Activated CD8-positive, alpha-beta memory T cell treated with anti-CD3 and anti-CD28 coated beads for 36 hours (primary cell): ENCODE results near the gene IMPACT. TPM values are rescaled to one million over a fixed set of nuclear protein-coding genes. Genes with fewer than 3 reads are reported as not detected.

Experiments
- CTCF ChIA-PET: fragments of 350-600 bp; sonication (Branson Sonifier 250); formaldehyde crosslinking; loops from one replicate; lab custom pipeline; 2021; ENCODE audit warnings: antibody characterized with exemption; lab: Charles Lee
- POLR2A ChIA-PET: fragments of 350-600 bp; sonication (Branson Sonifier 250); formaldehyde crosslinking; loops from one replicate; lab custom pipeline; 2021; ENCODE audit warnings: antibody characterized with exemption; lab: Charles Lee
- total RNA-seq, 2 experiments: library from RNA; stranded (reverse); gene quantifications; one replicate each; pipeline ENCODE4 v1.2.3, GENCODE V29; 2021

Gene IMPACT
- total RNA-seq, 2 experiments from 2014 or later: 14.5 TPM

DNA sequence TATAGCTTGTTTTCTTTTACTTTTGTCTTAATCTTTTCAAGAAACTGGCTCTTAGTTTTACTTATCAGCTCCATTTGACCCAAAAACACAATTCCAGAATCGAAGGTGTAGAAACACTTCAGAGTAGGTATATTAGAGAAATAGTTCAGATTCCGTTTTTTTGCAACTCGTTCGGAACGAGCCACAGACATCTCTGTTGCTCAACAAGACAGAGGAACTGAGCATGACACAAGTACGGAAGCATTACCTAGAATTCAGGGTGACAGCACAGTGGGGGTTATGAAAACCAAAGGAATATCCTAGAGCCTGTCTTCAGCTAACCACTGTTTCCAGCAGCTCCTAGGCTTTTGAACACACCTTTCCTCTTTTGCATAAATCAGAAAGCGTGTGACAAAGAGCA lies 39.0 kb downstream of the IMPACT start:
- ChIA-PET POLR2A (no interaction called here), CTCF (no interaction called here)

DNA sequence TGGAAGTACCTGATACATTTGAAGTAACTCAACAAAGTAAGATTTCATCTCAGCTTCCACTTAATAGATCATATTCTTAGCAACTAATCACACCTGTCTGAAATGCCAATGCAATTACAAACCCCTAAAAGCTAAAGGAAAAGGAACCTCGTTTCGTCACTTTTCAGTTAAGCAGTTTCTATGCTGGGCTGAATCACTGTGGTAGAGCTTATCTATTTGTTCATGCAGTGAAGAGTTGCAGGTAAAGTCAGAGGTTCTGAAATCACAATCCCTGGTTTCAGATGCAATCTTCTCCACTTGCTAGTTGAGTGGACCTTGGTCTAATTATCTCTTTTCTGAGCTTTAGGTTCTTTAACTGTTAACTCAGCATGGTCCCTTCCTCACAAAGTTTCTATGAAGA lies 40.3 kb downstream of the IMPACT start:
- ChIA-PET POLR2A (no interaction called here), CTCF (no interaction called here)

DNA sequence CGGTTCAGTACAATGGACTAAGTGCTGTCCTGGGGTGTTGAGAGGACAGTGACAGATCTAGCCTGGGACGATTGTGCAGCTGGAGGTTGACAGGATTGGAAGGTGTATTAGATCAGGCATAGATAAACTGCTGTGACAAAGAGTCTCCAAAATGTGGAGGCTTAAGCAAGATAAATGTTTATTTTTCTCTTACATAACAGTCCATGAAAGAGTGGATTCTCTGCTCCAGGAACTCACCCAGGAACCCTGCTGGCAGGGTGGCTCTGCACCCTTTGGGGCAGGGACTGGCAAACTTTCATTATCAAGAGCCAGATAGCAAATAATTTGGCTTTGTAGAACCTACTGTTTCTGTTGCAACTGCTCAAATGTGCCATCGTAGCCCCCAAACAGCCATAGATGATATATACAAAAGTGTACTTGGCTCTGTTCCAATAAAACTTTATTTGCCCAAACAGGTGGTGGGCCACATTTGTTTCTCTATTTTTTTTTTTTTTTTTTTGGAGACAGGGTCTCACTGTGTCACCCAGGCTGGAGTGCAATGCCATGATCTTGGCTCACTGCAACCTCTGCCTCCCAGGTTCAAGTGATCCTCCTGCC lies 43.6 kb downstream of the IMPACT start:
- POLR2A ChIA-PET: no interaction called here
- CTCF ChIA-PET: no interaction called here

DNA sequence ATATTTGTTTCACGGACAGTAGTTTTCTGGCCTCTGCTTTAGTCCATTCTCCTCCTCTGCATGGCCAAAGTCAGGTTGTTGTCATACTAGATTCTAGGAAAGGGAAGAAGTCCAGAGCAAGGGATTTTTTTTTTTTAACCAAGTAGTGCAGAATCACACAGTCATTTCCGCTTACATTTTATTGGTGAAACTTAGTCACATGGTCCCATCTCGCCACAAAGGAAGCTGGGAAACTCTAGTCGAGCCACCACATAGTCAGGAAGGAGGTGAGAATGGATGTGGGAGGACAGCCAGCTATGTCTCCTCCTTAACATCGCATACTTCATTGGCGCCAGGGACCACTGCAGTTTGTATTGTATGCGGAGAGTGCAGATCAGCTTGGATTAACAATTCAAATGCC lies 44.3 kb downstream of the IMPACT start:
- CTCF ChIA-PET: no interaction called here

DNA sequence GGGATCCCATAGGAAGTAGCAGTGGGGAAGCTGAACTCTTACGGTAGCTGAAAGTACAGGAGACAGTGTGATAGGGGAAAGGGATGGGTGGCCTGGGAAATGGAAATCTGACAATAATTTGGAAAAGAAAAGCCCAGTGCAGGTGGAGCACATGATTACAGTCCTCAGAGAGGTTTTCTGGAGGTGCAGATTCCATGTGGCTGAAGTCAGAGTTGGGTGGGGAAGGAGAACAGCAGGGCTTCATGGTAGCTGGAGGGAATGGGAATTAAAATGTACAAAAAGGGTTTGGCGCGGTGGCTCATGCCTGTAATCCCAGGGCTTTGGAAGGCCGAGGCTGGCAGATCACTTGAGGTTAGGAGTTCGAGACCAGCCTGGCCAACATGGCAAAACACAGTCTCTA lies 46.1 kb downstream of the IMPACT start:
- ChIA-PET POLR2A (no interaction called here), CTCF (no interaction called here)

More for the DNA sequence above, 44.3 kb downstream of the IMPACT start:
- POLR2A ChIA-PET: no interaction called here

DNA sequence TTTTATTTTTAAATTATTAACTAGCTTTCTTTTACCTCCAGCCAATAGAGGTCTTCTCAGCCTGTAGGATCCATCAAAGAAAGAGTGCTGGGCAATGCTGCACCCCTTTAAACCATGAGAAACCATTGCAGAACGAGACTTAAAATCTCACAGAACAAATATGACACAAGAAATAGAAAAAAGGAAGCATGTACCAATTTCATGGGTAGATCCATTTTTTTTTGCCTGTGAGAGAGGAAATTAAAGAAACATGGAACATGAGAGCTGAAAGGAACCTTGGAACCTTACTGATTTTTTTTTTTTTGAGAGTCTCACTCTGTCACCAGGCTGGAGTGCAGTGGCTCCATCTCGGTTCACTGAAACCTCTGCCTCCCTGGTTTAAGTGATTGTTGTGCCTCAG lies 47.9 kb downstream of the IMPACT start:
- ChIA-PET POLR2A (no interaction called here), CTCF (interaction anchor here (2.0 kb wide), 1 partner anchor 13 kb away, joined by 6 read pairs; no protein-coding TSS in a partner anchor)

DNA sequence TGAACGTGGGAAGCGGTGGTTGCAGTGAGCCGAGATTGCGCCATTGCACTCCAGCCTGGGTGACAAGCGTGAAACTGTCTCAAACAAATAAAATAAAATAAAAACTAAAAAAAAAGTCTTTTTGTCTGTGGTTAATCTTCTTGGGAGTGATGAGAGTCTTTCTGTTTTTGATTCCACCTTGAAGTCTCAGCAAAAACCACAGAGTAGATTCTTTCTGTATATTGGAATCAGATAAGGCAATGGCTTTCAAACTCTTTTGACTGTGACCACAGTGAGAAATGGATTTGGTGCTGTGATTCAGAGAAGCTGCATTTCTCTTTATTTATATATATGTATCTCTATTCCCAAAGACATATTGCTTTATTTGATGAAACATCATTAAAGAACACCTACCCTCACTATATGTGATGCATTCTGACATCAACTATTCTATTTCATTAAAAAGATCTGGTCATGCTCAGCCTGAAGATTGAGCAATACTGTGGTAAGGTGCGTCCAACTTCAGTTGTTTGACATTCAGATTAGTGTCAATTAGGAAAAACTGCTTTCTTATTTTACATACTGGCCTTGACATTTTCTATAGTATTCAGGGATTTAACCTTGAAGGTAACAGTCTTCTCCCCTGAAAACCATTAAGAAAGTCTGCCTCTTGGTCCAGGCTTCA lies 49.6 kb downstream of the IMPACT start:
- ChIA-PET POLR2A (no interaction called here), CTCF (interaction anchor here (2.0 kb wide), 1 partner anchor 11 kb away, joined by 6 read pairs; no protein-coding TSS in a partner anchor)

DNA sequence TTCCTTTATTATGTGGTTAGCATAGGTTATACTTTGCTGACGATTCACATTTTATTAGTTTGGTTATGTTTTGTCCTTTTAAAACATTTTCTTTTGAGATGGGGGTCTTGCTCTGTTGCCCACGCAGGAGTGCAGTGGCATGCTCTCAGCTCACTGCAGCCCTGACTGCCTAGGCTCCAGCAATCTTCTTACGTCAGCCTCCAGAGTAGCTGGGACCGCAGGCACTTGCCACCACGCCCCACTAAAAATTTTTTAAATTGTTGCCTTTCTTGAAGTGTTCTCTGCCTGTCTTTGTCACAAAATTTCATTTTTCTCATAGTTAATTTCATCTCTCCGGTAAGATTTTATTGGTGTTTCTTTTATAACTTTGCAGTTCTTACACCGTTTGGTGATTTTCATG lies 52.9 kb downstream of the IMPACT start:
- ChIA-PET CTCF (no interaction called here), POLR2A (no interaction called here)

DNA sequence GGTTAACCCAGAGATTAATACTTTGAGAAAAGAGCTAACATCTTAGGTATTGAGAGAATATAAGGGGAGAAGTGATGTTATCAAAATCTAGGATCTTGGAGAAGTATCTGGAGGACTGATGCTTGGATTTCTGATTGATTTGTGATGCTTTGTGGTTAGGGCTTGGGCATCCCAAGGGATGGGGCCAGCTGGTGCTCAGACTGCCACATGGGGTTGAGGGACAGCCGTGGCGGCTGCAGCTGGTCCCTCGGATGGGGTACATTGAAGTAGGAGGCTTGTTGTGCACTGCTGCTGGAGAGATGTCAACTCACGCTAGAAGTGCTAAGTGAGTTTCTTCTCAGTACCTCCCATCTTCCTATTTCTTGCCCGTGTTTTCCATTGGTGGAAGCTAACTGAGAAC lies 56.4 kb downstream of the IMPACT start:
- POLR2A ChIA-PET: interaction anchor here (0.9 kb wide), 1 partner anchor 114 kb away, joined by 3 read pairs; no protein-coding TSS in a partner anchor

DNA sequence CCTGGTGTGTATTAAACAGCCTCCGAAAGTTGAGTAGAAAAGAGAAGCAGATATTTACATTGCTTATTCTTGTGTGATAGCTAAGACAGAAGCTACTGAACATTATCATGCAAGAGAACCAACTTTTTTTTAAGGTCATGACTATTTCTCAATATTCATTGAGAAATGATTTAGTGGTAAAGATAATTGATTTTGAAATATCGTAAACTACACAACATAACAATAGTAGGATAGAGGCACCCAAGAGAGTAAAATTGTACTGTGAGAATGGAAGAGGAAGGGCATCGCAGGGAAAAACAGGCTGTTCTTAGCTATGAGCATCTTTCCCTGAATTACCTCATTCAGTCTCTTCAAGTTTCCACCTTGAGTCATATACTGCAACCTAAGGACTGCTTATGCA lies 59.2 kb downstream of the IMPACT start:
- CTCF ChIA-PET: interaction anchor here (1.0 to 10.4 kb wide), 2 partner anchors 125 to 241 kb away, joined by 3 to 90 read pairs; no protein-coding TSS in a partner anchor

More for the DNA sequence above, 56.4 kb downstream of the IMPACT start:
- CTCF ChIA-PET: interaction anchor here (10.4 kb wide), 1 partner anchor 122 kb away, joined by 90 read pairs; no protein-coding TSS in a partner anchor

DNA sequence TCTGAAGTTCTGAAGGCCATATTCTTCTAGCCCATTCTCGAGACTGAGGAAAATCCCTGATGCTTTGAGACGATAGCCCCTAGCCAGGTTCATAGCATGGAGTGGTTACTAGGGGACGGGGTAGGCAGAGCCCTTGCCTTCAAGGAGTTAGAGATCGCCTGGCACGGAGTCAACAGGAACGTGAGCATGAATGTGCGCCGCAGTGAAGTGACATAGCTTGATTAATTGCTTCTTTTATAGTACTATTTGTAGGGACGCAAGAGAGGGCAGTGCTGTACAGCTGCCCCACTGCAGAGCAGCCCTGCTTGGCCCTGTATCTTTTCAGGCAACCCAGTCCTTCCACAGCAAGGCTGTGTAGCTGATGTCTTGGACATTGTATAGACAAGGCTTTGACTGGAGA lies 60.2 kb downstream of the IMPACT start:
- ChIA-PET POLR2A (no interaction called here), CTCF (interaction anchor here (1.6 to 10.4 kb wide), 2 partner anchors 126 to 240 kb away, joined by 5 to 90 read pairs; no protein-coding TSS in a partner anchor)

More for the DNA sequence above, 59.2 kb downstream of the IMPACT start:
- POLR2A ChIA-PET: no interaction called here

DNA sequence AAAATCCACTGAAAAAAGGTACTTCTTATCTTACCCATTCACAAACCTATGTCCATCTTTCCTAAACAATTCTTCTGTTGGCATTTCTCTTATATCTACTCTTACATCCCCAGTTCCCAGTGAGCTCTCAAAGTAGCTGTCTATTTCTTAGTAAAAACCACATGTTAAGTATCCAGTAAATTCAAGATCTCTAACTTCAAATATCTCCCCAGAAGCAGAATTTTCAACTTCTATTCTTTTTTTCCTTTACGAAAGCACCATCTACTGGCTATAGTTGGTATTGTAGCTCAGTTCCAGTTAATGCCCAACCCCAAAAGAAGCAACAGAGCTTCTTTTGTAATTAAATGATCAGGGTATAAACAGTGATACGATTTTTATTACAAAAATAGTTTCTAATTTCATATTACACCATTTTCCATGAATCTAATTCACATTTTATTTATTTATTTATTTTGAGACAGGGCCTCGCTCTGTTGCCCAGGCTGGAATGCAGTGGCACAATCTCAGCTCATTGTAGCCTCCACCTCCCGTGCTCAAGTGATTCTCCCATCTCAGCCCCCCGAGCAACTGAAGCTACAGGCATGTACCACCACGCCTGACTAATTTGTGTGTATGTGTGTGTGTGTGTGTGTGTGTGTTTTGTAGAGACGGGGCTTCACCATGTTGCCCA lies 62.5 kb downstream of the IMPACT start:
- POLR2A ChIA-PET: interaction anchor here (0.6 kb wide), 1 partner anchor 127 kb away, joined by 3 read pairs; no protein-coding TSS in a partner anchor
- CTCF ChIA-PET: interaction anchor here (0.5 to 10.4 kb wide), 12 partner anchors 11 to 995 kb away, joined by 3 to 90 read pairs (median 4); no protein-coding TSS in a partner anchor

DNA sequence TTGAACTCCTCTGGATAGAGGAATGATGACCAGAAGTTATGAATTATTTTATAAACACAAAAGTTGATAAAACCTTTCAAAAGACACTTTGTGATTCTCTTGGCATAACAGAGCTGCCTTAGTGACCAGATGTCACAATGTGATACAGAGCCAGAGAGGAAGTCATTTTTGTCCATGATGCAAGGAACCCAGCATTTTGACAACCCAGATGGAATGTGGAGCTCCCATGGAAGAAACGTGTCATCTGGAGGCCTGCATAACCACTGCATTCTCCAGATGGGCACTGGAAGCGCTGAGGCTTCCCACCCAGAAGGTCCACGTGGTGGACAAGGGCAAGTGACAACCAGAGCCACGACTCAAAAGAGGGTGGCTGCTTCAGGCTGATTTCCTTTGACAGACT lies 64.1 kb downstream of the IMPACT start:
- ChIA-PET POLR2A (no interaction called here), CTCF (interaction anchor here (10.4 kb wide), 1 partner anchor 130 kb away, joined by 90 read pairs; no protein-coding TSS in a partner anchor)

DNA sequence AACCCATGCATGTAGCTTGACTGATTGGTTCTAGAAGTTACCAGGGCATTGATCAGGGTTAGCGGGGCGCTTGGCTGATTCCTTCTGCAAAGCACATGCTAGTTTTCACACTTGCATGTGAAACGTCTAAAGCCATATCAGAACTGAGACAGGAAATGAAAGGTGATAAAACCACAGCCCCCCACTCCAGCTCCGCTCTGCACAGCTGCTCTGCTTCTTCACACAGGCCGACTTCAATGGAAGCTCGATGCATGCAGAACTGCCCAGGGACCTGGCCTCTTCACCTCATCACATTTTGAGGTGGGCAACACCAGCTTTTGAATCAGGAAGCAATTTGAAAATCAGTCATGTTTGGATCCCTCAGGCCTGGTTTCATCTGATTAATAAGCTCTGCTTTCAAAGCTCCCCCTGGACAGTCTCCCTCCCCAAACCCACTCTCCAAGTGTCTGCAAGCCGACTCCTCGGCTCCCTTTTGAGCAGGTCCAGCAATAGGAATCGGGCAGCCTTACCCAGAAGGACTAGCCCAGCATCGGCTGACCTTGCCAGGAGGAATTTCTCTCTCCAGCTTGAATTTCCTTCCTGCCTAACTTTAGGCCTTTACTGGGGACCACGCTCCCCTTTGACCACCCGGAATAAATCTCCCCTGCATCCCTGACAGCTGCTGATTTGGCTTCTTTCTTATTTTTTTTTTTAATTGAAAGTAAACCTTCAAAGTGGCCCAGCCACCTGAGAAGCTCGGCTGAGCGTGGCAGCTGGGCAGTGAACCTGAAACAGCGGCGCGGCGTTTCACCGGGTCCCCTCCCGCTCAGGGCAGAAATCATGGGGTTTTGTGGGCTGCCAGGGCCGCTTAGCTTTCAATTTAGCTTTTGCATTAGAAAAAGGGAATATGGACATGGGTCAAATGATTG lies 65.7 kb downstream of the IMPACT start:
- ChIA-PET POLR2A (no interaction called here), CTCF (interaction anchor here (10.4 kb wide), 1 partner anchor 131 kb away, joined by 90 read pairs; no protein-coding TSS in a partner anchor)

DNA sequence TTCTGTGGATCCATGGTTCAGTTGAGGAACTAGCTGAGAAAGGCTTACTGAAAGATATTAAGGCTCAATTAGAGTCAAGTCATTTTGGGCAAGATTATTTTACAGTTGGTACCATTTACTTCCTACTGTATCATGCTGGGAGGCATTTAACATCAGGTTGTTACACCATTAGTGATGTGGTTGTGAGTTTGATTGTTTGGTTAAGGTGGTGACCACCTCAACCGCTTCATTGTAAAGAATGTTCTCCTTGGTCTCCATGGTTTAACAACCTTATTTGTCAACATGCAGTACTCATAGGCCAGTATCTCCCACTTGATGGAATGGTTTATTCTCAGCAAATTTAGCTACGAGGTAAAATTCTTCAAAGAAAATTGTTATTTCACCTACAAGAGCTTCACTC lies 68.1 kb downstream of the IMPACT start:
- ChIA-PET POLR2A (no interaction called here), CTCF (no interaction called here)

DNA sequence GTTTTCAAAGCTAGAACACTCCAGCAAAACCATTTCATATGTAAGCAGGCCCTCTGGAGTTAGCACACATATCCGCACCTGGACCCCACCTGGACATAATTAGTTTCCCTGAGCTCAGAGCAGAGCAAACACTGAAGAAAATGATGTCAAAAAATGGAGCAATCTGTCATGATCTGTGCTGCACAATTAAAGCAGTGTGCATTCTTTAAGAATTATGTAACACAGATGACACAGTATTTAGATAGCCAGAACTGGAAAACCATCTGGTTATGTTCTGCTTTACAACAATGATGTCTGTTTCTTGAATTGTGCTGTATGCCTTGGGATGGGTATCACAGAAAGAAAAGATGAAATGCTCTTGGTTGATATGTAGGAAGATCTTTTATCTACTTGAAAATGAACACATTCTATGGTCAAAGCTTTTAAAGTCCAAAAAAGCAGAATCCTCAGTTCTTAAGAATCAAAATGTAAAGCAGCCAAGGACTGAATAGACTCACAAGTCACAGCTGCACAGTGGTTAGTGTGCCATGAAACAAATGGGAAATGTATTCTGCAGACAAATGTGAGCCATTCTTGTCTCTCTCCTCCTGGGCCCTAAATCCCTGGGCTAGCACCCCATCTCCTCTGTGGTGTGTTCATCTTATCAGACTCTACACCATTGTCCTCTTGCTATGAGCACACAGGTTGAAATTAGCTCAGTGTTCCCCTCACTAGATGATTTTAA lies 70.7 kb downstream of the IMPACT start:
- POLR2A ChIA-PET: no interaction called here
- CTCF ChIA-PET: no interaction called here

DNA sequence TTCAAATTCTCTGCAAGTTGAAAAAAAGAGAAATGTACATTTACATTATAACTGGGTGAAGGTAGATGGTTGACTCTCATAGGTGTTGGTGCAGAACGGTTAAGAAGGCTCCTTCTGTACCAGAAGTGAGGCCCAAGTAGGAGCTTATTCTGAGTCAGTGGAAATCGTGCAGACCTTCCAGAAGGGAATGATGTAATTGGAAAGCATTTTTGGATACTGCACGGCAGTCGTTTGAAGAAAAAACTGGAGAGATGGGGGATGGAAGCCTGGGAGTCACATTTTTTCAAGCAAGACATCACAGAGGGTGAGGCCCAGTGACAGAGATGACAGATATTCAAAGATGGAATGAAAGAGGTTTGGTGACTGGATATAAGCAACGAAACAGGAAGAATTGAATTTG lies 73.3 kb downstream of the IMPACT start:
- CTCF ChIA-PET: no interaction called here
- POLR2A ChIA-PET: no interaction called here

DNA sequence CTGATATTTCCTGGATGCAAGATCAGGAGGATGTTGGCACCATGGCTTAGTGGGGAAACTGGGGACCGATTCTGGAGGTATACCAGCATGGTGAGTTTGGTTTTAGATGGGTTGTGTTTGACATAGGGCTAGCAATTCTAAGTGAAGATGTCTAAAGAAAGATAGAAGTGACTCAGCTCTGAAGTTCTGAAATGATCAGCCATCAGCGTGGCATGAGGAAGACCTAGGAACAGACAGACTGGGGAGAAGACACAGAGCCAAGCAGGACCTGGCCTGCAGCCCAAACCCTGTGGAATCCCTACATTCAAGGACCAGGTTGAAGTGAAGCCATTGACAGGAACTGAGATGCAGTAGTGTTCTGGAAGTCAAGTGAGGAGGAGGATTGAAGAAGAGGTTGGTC lies 73.7 kb downstream of the IMPACT start:
- ChIA-PET POLR2A (no interaction called here), CTCF (no interaction called here)
